ENCODE measurements around the gene FHL5.

DNA sequence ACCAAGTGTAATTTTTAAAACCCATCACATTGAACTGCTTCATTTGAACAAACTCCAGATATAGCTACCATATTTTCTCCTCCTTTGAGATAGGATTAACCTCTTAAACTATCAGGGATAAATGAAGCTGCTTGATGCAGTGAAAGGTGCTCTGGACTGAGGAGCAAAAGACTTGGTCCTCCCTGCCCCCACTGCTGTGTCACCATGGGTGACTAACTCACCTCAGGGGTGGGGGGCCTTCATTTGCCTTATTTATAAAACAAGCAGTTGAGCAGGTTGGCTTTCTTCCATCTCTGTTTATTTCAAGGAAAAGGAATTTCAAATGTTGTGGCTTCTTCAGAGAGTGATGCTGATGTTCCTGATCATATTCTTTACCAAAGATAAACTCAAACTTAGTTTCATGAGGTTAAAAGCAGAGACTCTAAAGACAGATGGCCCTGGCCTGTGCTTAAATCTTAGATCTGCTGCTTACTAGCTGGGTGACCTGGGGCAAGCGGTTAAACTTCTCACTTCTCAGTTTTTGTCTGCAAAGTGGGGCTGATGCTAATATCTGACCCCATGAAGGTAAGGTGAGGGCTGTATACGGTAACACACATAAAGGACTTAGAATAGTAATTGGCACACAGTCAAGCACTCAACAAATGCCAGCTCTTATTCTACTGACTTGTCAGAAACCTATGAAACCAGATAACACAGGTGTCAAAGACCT lies 50.5 kb downstream of the FHL5 start:
- TF ChIP-seq FOXA1 (IDR thresholded peaks at IDR 0.05) (no peak), CTBP1 (IDR thresholded peaks at IDR 0.05; ENCODE audit: borderline replicate concordance) (no peak), SP1 (IDR thresholded peaks at IDR 0.05) (no peak), ELF4 (IDR thresholded peaks at IDR 0.05) (no peak), FOXK2 (IDR thresholded peaks at IDR 0.05) (no peak), NFRKB (IDR thresholded peaks at IDR 0.05) (no peak), BHLHE40 (IDR thresholded peaks at IDR 0.05; ENCODE audit: borderline replicate concordance) (no peak), TARDBP (IDR thresholded peaks at IDR 0.05) (no peak), SUZ12 (IDR thresholded peaks at IDR 0.05) (no peak), ZNF384 (IDR thresholded peaks at IDR 0.05) (no peak), HDGF (IDR thresholded peaks at IDR 0.05; ENCODE audit: borderline replicate concordance) (no peak), LEF1 (IDR thresholded peaks at IDR 0.05; ENCODE audit: borderline replicate concordance) (no peak)
- TF ChIP-seq, protein P1, sequence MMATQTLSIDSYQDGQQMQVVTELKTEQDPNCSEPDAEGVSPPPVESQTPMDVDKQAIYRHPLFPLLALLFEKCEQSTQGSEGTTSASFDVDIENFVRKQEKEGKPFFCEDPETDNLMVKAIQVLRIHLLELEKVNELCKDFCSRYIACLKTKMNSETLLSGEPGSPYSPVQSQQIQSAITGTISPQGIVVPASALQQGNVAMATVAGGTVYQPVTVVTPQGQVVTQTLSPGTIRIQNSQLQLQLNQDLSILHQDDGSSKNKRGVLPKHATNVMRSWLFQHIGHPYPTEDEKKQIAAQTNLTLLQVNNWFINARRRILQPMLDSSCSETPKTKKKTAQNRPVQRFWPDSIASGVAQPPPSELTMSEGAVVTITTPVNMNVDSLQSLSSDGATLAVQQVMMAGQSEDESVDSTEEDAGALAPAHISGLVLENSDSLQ (IDR thresholded peaks at IDR 0.05), result no peak
